ENCODE results near the gene BCAS3. TPM values are rescaled to one million over a fixed set of nuclear protein-coding genes. Genes with fewer than 3 reads are reported as not detected.

The BCAS3 gene
- total RNA-seq, 1 donor from 2014 or later, result 30.5 TPM

DNA sequence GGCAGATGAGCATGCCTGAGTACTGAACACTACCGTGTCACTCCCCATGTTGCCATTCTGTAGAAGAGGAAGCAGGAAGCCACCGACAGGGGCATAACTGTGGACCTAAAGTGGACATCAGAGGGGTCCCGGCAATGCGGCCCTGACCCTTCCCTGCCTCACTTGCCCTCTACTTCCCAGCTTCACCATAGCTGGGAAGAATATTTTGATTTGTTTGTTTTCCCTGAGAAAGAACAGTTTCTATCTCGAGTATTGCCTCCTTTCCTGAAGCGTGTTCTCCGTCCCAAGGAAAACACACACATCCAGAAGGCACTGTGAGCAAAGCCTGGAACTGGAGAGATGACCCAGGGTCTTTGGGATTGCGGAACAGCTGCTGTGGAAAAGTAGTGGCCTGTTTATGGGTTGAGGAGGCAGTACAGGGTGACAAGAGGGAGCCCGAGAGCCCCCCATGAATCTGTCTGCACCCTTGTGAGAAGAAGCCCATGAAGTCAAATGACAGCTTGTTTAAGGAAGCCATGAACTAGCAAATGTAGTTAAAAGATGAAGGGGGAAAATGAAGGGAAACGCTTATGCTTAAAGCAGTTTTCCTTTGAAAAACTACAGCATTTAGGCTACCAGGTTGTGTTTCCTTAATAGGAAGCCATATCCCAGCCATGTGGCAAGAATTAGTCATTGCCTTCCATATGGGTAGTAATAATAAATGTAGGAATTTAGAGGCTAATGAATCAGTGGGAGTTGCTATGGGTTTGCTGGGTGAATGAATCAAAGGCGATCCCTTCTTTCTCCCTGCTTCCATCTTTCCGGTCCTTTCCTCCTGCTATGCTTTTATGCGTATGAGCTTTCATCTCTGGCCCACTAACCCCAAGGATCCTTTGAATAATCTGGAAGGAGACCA lies 632.0 kb downstream of the BCAS3 start:
- Mint-ChIP-seq H3K36me3 (ENCODE audit: low read depth) (no peaks in the 10 kb centered on the region), H3K4me1 (peaks cover 54% of the 10 kb centered on the region), H3K27me3 (ENCODE audit: low read depth) (no peaks in the 10 kb centered on the region), H3K9me3 (no peaks in the 10 kb centered on the region), H3K4me3 (no peak overlapping the region), H3K27ac (ENCODE audit: unreplicated experiment) (peak overlapping the region; percentile 43)
- no peak for DNase-seq (ENCODE audit: low read depth, low spot score)
- TF ChIP-seq, protein P1, sequence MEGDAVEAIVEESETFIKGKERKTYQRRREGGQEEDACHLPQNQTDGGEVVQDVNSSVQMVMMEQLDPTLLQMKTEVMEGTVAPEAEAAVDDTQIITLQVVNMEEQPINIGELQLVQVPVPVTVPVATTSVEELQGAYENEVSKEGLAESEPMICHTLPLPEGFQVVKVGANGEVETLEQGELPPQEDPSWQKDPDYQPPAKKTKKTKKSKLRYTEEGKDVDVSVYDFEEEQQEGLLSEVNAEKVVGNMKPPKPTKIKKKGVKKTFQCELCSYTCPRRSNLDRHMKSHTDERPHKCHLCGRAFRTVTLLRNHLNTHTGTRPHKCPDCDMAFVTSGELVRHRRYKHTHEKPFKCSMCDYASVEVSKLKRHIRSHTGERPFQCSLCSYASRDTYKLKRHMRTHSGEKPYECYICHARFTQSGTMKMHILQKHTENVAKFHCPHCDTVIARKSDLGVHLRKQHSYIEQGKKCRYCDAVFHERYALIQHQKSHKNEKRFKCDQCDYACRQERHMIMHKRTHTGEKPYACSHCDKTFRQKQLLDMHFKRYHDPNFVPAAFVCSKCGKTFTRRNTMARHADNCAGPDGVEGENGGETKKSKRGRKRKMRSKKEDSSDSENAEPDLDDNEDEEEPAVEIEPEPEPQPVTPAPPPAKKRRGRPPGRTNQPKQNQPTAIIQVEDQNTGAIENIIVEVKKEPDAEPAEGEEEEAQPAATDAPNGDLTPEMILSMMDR (conservative IDR thresholded peaks at IDR 0.05), result no peak

DNA sequence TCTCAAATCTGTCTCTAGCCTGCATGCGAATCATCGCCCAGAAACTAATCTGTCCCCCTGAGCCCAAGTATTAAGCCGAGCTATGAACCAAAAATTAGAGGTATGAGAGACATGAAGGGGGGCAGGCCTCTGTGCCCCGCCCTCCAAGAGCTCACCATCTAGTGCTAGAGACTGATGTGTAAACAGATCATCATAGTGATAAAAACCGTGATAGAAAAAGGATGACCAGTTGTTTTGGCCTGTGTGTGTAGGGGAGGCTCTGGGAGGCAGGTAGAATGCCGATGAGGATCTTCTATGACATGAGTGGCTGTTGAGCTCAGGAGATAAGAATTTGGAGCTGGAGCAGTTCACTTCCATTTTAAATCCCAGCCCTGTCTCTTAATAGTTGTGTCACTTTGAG lies 632.9 kb downstream of the BCAS3 start:
- Mint-ChIP-seq H3K4me3 (no peak overlapping the region), H3K27me3 (ENCODE audit: low read depth) (no peaks in the 10 kb centered on the region), H3K4me1 (peaks cover 58% of the 10 kb centered on the region), H3K9me3 (no peaks in the 10 kb centered on the region), H3K36me3 (ENCODE audit: low read depth) (no peaks in the 10 kb centered on the region), H3K27ac (ENCODE audit: unreplicated experiment) (peak overlapping the region; percentile 28)
- DNase-seq (ENCODE audit: low read depth, low spot score), result no peak
- TF ChIP-seq, protein P1 (conservative IDR thresholded peaks at IDR 0.05), result no peak

DNA sequence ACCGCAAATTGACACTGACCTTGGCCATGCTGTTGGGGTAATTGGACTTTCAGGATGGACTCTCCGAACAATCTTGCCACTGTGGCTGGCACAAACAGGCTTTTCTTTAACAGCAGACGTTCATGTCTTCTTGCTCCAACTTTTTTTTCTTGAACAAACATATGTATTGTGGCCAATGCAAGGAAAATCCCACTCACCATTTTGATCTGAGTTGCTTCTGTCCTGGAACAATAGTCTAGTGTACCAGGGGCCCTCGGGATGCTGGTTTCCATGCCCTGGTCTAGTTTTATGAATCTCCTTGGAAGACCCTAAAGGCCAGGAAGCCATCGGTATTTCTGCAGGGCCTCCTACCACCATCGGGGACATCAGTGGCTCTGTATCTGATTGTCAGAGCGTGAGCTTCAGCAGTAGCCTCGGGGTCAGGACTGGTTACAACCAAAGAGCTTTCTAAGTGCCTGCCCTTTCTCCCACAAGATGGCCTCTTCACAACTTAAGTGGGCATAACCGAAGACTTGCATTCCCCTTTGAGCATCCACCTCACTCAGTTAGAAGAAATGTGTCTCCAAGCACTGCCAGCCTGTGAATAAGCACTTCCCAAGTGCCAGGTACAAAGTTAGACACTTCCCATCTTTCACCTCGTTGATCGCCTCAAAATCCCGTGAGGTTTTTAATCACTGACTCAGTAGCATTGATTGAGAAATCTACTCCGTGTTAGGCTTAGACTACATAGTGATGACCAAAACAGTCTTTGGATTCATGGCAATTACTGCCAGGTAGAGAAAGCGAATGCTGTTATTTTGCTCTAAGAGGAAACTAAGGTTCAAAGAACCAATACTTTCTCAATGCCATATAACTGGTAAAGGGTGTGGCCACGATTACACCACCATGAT lies 635.0 kb downstream of the BCAS3 start:
- DNase-seq (ENCODE audit: low read depth, low spot score), result no peak
- H3K9me3 Mint-ChIP-seq, result no peaks in the 10 kb centered on the region
- peaks cover 59% of the 10 kb centered on the region for H3K4me1 Mint-ChIP-seq
- TF ChIP-seq, protein P1 (conservative IDR thresholded peaks at IDR 0.05), result no peak
- H3K4me3 Mint-ChIP-seq, result peak overlapping the region; percentile 40
- H3K36me3 Mint-ChIP-seq (ENCODE audit: low read depth), result no peaks in the 10 kb centered on the region
- H3K27me3 Mint-ChIP-seq (ENCODE audit: low read depth), result no peaks in the 10 kb centered on the region
- peak overlapping the region; percentile 63 for H3K27ac Mint-ChIP-seq (ENCODE audit: unreplicated experiment)

DNA sequence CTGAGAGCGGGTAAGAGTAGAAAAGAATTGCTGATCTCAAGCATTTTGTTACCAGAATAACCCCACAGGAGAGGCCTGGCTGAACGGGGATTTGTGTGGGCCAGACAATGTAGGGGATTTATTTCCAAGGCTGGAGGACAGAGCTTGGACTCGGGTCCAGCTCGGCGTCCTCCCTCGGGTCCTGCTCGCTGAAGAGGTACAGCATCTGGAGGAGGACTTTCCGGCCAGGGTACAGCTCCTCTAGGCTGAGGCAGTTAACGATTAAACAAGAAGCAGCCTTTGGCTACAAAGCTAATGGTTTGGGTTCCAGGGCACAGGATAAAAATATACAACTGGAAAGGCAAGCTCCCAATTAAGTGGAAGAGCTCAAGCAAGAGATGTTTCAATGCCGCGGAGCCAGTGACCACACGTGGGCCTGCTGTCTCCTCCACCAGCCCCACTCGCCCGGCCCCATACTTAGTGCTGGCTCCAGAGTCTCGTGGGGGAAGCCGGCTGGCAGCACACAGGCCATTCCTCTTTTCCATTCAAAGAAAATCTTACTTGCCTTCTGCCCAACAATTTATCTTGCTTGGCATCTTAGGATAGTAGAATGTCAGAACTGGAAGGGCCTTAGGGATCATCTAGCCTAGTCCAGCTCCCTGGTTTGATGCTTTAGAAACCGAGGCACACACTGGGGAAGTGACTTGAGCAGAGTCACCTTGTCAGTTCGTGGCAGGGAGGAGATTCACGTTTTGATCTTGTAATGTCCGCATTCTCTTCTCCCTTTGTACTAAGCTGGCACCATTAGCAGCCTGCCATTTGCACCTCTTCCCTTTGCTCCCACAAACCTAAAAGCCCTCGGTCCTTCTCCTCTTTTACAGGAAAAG lies 636.0 kb downstream of the BCAS3 start:
- no peak for DNase-seq (ENCODE audit: low read depth, low spot score)
- H3K9me3 Mint-ChIP-seq, result no peaks in the 10 kb centered on the region
- H3K4me3 Mint-ChIP-seq, result no peak overlapping the region
- H3K4me1 Mint-ChIP-seq, result peaks cover 54% of the 10 kb centered on the region
- TF ChIP-seq, protein P1 (conservative IDR thresholded peaks at IDR 0.05), result no peak
- H3K36me3 Mint-ChIP-seq (ENCODE audit: low read depth), result no peaks in the 10 kb centered on the region
- H3K27me3 Mint-ChIP-seq (ENCODE audit: low read depth), result no peaks in the 10 kb centered on the region
- no peak overlapping the region for H3K27ac Mint-ChIP-seq (ENCODE audit: unreplicated experiment)
